Activated T-helper 9 cell treated with anti-CD3 and anti-CD28 coated beads, Interleukin-2, amount 50 U/mL, for 16 hours (primary cell): ENCODE data around the gene CNIH2.
"Not testable (repeated sequence)": the region's sequence is repeated elsewhere in the genome, so short reads cannot be mapped to it uniquely, and the experiment has no call there.

Experiments
- DNase-seq: peaks from one replicate; pipeline ENCODE4 v3.0.0-alpha.2; 2020; ENCODE audit warnings: low read depth

The CNIH2 gene

DNA sequence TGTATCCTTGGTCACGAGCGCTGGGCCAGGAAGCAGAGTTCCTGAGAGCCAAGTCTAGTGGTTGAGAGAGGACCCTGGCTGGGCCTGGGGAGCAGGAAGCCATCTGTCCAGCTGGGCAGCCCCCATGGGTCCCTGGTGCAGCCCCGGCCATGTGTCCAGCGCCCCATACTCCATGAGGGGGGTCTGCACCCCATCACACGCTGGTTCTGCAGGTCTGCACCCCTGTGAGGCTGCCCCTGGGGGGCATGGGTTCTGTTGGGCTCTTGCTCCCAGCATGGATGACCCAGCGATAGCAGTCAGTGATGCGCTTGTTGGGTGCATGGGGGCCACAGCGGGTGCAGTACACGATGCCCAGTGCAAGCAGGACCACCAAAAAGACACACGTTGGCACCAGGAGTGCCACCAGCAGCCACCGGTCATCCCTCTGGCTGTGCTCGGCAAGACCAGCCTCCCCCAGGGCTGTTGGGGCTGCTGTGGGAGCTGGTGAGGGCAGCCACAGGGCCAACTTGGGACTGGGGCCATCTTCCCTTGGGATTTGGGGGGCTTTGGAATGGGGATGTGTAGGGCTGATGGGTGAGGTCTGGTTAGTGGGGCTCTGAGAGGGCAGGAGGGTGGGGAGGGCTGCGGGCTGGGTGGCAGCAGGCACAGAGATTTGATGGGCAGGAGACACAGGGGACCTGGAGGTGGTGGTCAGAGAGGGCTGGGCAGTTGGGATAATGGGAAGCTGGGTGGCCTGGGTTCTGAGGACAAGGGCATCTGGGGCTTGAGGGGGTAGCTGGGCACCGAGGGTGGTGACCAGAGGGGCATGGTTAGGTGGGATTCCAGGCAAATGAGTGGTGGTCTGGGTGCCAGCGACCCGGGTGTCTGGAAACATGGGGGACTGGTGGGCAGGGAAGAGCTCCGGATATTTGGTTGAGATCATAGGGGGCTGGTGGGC lies 36.9 kb downstream of the CNIH2 start:
- no peak for DNase-seq

DNA sequence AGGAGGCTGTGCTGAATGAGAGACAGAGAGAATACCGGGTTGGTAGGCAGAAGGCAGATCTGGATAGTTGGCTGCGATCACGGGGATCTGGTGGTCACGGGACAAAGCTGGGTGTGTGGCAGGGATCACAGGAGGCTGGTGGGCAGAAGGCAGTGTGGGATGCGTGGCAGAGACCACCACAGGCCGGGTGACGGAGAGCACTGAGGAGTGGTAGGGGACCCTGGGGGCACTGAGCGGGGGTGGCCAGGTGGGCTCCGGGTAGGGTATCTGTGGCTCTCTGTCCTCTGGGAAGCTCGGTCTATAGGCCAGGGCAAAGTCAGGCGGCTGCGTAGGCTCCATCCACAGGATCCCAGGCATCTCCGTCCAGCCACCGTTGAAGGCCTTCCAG lies 37.5 kb downstream of the CNIH2 start:
- DNase-seq: no peak

GRCh38 chr11:66315921-66316811 lies 38.2 kb downstream of the CNIH2 start:
- DNase-seq: no peak

DNA sequence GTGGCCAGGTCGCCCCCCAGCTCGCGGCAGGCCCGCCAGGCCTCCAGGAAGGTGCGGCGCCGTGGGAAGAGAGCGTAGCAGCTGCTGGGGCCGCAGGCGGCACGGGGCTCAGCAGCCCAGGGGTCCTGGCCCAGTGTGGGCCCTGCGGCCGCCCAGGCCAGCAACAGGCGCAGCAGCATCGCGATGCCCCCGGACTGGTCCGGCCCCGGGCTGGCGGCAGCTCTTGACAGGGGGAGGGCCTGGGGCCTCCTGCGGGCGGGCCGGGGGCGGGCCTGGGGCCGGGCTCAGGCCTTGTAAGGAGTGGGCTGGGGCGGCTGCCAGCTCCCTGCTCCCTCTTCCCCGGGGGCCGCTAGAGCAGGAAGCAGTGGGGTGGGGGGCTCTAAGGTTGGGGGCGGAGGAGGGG lies 38.9 kb downstream of the CNIH2 start, which contains the start of gene CD248:
Gene CD248 (minus strand): TSS at position 196 of the 403 bp plus-strand sequence. CDS start 17 bp downstream, at position 179.
- DNase-seq: no peak

- DNase-seq: no peak
Measured at GRCh38 chr11:66317322-66317722, 39.3 kb downstream of the CNIH2 start.

DNA sequence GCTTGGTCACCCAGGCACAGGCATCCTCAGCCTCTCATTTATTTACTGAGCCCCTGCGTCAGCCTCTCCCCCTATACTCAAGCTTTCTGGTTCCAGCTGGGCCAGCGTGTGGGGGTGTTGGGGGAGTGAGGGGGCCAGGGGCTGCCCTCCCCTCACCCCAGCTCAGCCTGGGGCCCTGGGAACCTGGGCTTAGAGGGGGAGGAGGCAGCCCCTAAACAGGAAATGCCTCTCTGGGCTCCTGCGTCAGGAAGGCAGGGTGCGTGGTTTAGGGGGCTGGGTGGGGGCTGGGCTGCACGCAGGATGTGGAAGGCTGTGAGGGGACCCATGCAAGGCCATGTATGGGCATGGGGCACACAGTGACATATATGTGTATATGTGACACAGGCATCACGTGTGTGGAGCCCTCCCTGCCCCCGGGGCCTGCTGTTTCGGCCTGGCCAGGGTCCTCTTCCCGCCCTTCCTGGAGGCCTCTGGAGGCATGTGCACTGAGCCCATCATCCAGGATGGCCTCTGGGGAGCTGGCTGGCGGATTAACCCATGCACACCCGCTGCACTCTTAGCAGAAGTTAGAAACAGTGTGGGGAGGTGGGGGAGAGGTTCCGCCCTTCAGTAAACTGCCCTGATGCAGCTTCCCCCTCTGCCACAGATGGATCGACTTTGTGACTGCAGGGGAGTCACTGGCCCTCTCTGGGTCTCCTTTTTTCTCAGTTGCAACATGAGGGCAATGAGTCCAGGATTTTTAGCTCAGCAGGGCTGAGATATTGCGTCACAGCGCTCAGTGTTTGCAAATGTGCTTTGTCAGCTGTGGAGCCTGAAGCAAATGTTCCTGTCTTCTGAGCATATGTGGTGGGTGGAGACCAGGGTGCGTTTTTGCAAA lies 40.0 kb downstream of the CNIH2 start:
- DNase-seq: no peak

GRCh38 chr11:66318600-66318970 lies 40.6 kb downstream of the CNIH2 start:
- no peak for DNase-seq

DNA sequence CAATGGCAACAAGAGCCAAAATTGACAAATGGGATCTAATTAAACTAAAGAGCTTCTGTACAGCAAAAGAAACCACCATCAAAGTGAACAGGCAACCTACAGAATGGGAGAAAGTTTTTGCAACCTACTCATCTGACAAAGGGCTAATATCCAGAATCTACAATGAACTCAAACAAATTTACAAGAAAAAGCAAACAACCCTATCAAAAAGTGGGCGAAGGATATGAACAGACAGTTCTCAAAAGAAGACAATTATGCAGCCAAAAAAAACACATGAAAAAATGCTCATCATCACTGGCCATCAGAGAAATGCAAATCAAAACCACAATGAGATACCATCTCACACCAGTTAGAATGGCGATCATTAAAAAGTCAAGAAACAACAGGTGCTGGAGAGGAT lies 42.3 kb downstream of the CNIH2 start:
- DNase-seq: not testable (repeated sequence)

- DNase-seq: not testable (repeated sequence)
Measured at GRCh38 chr11:66320748-66321147, 42.8 kb downstream of the CNIH2 start.

DNA sequence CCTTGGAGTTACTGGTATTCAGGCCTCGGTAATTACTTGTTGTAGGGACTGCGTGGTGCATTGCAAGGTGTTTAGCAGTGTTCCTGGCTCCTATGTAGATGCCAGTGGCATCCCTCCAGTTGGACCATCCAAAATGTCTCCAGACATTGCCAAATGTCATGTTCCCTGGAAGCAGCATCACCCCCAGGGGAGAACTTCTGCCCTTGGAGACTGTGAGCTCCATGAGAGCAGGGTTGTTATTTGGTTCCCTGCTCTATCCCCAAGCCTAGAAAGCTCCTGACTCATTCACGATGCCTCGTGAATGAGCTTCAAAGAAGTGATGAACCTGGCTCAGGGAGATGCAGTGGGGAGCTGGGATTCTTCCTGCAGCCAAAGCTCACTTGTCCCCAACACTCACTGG lies 43.6 kb downstream of the CNIH2 start:
- no peak for DNase-seq

- DNase-seq: no peak
Measured at GRCh38 chr11:66322732-66323427, 44.9 kb downstream of the CNIH2 start.

GRCh38 chr11:66323684-66324083 lies 45.7 kb downstream of the CNIH2 start:
- DNase-seq: no peak

GRCh38 chr11:66324664-66325063 lies 46.7 kb downstream of the CNIH2 start:
- no peak for DNase-seq

DNA sequence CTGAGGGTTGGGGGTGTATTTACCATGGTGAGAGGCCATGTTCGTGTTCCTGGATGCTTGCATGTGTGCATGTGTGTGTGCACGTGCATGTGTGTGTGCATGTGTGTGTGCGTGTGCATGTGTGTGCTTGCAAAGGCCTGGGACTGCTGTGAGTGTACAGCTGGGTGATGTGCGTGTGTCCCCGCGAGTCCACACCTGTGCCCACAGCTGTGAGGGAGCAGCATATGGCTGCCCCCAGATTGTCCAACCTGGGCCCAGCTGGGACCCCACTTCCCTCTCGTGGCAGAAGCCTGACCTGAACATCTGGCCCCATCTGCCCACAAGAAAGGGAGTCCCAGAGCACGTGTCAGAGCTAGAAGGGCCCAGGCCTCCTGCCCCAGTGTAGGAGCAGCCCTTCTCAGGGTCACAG lies 47.3 kb downstream of the CNIH2 start:
- no peak for DNase-seq

- no peak for DNase-seq
Measured at GRCh38 chr11:66326261-66327111, 48.5 kb downstream of the CNIH2 start.

- no peak for DNase-seq
Measured at GRCh38 chr11:66327171-66328030, 49.4 kb downstream of the CNIH2 start.

- no peak for DNase-seq
Measured at GRCh38 chr11:66328031-66328301, 50.0 kb downstream of the CNIH2 start.

DNA sequence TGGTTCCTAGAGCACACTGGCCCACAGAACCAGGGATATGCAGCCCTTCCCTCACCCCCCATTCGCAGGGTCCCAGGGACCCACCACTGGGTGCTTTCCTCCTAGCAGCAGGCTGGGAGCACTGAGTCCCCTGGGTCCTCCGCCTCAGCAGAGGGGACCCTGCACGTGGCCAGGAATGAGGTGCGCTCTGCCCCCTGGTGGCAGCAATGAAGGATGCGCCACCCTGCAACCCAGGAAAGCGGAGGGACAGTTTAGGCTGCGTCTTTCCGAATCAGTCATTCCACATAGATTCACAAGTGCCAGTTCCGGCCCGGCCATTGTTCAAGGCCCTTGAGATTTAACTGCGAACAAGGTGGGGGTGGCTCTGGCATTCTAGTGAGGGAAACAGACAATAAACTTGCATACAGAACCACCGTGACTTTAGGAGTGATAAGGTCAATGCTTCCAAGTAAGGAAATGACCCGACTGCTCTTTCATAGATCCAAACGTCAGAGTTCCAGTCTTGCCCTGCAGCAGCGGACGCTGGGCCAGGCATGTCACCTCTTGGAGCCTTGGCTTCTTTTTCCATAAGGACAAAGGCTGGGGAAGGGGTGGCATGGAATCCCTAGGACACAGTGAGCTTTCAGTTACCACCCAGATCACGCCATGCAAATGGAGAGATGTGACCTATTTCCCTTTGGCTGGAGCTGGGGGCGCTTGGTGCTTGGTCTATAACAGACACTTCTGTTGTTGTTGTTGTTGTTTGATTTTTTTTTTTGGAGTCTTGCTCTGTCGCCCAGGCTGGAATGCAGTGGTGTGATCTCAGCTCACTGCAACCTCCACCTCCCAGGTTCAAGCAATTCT lies 50.5 kb downstream of the CNIH2 start:
- DNase-seq: peak; percentile 70
